NCI-H2196 (cell line): ENCODE measurements around the gene AGER.
"Not testable (repeated sequence)": the region's sequence is repeated elsewhere in the genome, so short reads cannot be mapped to it uniquely, and the experiment has no call there.

Experiments used
- DNase-seq: peaks from one replicate; lab custom pipeline; 2025; ENCODE audit not compliant: unreplicated experiment; lab: John Stamatoyannopoulos, UW

The AGER gene

GRCh38 chr6:32200711-32201475 lies 16.8 kb upstream of the AGER start:
- DNase-seq, result no peak

- no peak for DNase-seq
Measured at GRCh38 chr6:32198866-32199265, 14.8 kb upstream of the AGER start.

DNA sequence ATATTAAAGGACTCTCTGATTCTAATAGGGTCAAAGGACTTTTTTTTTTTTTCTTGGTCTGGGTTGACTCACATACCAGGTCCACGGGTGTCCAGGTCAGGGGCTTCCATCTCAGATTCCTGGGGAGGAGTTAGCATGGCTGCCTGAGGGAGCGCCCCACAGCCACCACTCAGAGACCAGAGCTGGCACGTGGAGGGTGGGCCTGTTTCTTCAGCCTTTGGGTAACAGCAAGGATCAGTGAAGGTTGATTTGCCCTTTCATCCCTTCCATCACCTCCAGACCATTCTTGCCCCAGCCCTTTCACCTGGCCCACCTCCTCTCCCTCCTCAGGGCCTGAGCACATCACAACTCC lies 14.3 kb upstream of the AGER start:
- no peak for DNase-seq

DNA sequence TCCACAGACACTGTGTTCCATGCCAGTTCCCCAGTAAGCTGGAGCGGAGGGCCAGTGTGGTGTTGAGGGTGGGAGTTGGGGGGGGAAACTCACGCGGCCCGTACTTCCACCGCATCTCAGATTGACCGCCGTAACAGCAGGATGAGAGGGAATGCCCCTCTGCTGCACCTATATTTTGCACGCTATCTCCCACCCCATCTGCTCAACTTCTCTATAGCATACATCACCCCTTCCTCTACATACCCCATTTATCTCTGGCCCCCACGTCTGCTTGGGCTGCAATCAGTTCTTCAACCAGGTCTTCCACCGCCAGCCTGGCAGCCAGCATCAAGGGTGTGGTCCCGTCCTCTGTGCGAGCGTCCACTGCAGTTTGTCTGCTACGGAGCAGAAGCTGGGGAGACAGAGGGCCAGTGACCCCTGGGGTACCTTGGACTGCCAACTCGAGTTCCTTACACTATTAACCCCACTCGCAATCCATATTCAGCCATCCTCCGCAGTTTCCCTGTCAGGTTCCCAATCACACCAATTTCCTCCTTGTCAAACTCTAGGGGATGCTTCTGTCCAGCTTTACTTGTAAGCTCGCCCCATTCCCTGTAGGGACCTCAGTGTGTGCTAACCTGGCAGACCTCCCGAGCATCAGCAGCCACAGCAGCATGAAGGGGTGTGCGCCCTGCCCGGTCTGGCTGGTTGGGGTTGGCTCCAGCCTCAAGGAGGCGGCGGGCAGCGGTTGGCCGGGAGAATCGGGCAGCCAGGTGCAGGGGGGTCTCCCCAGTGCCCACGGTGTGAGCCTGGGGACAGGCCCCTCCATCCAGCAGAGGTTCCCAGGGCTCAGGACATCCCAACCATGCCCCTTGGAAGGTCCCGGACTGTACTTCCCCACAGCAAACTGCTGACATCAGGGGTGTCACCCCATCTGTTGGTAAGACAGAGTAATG lies 12.9 kb upstream of the AGER start:
- DNase-seq, result no peak

DNA sequence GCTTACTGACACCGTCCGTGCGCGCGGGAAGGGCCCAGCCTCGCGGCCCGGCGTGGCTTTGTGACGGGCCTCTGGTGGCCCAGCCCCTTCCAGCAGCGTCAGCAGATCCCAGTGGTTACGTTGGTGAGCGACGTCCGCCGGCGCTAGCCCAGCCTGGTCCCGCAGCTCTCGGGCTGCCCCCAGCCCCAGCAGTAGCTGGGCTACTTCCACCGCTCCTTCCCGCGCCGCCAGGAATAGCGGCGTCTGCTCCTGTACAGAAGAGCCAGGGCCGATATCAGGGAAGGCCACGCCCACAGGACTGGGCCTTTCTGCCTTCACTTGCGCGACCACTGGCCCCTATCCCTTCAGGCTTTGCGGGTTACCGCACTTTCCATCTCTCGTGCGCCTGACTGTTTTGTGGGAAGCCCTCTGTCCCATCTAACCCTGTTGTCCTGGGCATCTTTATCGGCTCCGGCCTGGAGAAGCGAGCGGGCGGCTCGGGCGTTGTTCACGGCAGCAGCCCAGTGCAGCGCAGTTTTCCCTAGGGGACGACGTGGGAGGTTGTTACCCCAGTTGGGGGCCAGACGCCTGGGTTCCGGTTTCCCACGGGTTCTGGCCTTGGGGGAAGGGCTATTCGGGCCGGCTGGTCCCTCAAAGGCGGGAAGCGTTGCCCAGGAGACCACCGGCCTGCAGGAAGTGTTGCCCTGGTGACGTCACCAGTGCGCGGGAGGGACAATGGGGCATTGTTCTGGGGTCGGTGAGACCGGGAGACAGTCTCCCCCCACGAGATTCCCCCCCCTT lies 12.0 kb upstream of the AGER start:
- DNase-seq, result peak; percentile 91

DNA sequence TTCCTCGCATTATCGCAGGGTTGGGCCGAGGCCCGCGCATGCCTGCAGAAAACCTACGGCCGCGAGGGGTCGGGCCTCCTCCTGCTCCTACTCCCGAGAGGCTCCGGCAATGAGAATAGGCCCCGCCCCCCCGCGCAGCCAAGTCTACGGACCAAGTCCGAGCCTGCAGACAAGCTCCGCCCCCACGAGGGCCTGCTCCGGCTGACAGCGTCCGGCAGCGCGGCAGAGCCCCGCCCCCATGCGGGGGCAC lies 11.5 kb upstream of the AGER start:
- peak; percentile 100 for DNase-seq

- DNase-seq, result peak; percentile 23
Measured at GRCh38 chr6:32194825-32195651, 11.0 kb upstream of the AGER start.

DNA sequence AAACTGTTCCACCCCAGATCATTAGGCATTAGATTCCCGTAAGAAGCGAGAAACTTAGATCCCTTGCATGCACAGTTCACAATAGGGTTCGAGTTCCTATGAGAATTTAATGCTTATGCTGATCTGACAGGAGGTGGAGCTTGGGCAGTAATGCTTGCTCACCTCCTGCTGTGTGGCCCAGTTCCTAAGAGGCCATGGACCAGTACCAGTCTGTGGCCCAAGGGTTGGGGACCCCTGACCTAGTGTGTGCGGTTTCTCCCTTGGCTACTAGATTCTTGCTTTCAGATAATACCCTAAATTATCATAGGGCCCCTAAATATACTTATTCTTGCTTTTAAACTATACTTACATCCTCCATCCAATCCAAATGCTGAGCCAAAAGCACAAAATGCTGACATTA lies 10.3 kb upstream of the AGER start:
- no peak for DNase-seq

- DNase-seq, result not testable (repeated sequence)
Measured at GRCh38 chr6:32193096-32193495, 9.0 kb upstream of the AGER start.

- no peak for DNase-seq
Measured at GRCh38 chr6:32192608-32193039, 8.6 kb upstream of the AGER start, which contains the start of gene GPSM3. GPSM3 (minus strand) TSS chr6:32192643; CDS start chr6:32192513, 130 bp downstream.

GRCh38 chr6:32191696-32192607 lies 7.9 kb upstream of the AGER start:
- DNase-seq, result no peak

- DNase-seq, result no peak
Measured at GRCh38 chr6:32190911-32191677, 7.0 kb upstream of the AGER start.

DNA sequence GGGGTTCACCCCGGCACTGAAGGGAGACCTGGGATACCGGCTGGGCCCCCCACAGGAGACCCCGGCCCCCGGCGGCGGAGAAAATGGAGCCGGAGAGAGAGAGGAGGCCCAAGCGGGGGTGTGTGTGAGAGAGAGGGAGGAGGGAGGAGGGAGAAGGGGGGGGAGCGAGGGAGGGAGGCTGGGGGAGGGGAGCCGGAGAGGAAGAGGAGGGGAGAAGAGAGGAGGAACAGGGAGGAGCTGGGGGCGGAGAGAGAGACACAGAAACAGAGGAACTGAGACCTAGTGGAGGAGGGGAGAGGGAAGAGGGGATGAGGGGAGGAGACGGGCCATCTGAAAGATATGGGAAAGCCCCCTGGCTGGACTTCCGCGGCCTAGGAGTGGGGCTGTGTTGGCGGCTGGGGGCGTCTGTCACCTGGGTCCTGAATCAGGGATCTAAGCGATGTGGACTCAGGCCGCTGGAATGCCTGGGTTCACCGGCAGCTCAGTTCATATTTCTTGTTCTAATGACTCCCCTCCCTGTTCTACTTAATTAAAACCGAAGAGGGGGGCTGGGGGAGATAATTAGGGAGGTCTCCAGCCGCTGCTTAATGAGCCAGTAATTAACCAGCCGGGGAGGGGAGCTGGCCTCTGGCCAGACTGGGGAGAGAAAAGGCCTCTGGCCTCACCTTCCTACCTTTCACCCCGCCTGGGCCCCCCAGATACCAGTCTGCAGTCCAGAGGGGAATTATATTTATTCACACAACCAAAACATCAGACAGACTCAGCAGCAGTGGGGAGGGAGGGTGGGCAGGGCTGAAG lies 6.2 kb upstream of the AGER start, which contains the start of gene PBX2:
TSS of gene PBX2 (minus strand) at position 149 of the 798 bp plus-strand sequence. CDS start 287 bp downstream, outside the sequence.
- peak; percentile 70 for DNase-seq

GRCh38 chr6:32189742-32190053 lies 5.6 kb upstream of the AGER start:
- no peak for DNase-seq

DNA sequence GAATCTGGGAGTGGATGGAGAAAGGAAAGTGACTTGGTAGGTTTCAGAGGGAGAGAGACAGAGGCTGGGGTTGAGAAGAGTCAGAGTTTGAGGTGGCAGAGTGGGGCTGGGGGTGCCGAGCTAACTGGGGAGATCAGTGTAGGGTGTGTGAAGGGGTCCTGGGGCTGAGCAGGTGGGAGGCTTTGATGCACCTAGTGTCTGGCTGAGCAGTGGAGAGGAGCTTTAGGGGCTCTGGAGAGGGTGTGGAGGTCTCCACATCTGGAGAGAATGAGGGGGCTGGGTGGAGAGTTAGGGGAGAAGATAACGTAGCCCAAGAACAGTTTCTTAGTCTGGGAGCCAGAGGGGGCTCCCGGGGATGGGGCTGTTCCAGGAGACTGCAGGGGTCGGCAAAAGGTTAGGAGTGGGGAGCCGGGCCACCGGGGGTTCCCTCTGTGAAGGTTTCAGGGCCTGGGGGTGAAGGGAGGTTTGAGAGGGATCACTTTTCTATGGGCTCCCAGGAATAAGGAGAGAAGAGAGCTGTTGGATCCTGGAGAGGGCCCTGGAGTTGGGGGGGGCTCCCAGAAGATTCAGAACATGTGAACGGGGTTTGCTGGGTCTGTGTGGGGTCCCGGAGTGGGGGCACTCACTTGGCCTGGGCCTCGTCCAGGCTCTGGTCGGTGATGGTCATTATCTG lies 5.2 kb upstream of the AGER start:
- no peak for DNase-seq

GRCh38 chr6:32188381-32189068 lies 4.5 kb upstream of the AGER start:
- DNase-seq, result no peak
